Upper lobe of left lung (tissue), 4 donors: ENCODE measurements around the gene NLGN2.

Source experiments
- CTCF ChIP-seq, 6 experiments: fragments of 450-650 bp in 4 of 6; fragments of 200-600 bp in 2 of 6; sonication (generic) in 2 of 6; IDR thresholded peaks; one replicate each; pipeline ENCODE4 v1.5.1; 2016 to 2019; ENCODE audit warnings: antibody characterized with exemption in 6 of 6
- POLR2A ChIP-seq, 4 donors: fragments of 450-650 bp; IDR thresholded peaks; one replicate each; pipeline ENCODE4 v1.5.1; 2016 to 2017; ENCODE audit warnings: antibody characterized with exemption in 4 of 4, mild to moderate bottlenecking in 2 of 4
- POLR2AphosphoS5 ChIP-seq, 2 donors: sonication (generic); formaldehyde crosslinking; IDR thresholded peaks; one replicate each; pipeline ENCODE4 v1.5.1; 2017; ENCODE audit warnings: antibody characterized with exemption in 2 of 2

GRCh38 chr17:7463372-7463846 is 55.8 kb downstream of the NLGN2 start:
- TF ChIP-seq POLR2A (IDR thresholded peaks at IDR 0.05), result no peak
- TF ChIP-seq POLR2AphosphoS5 (IDR thresholded peaks at IDR 0.05), result no peak
- TF ChIP-seq CTCF (IDR thresholded peaks at IDR 0.05), result no peak
